Measurements from ENCODE around the gene MILR1. TPM values are rescaled to one million over a fixed set of nuclear protein-coding genes. Genes with fewer than 3 reads are reported as not detected.

The MILR1 gene
- total RNA-seq, 1 experiment from 2014 or later = 3.8 TPM

DNA sequence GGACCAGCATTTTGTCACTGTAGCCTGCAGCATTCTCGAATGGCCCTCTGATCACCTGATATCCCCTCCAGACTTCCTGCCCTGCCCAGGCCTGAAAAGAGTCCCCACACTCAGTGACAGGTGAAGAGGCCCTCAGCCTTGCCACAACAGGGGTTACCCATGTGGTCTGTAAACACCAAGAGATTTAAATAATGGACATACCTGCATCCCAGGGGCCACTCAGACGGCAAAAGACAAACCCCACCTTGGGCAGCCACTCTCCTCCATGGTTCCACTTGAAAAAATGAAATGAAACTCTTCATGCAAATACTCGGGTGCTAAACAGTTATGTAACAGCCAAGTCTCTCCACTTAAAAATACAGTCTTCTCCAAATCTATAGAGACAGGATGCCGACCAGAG lies 35.4 kb upstream of the MILR1 start:
- no TSS peak for BruUV-seq (replicated peaks)
- no peak for DNase-seq (ENCODE audit: low read depth, low spot score)
- Histone ChIP-seq H3K4me2 (ENCODE audit: low read length) (no peak overlapping the region), H3K9ac (ENCODE audit: low read length) (no peak overlapping the region), H2AFZ (ENCODE audit: low read depth, low read length, poor library complexity, severe bottlenecking) (no peak overlapping the region), H3K9me2 (ENCODE audit: insufficient read depth) (no peaks in the 10 kb centered on the region), H3K36me3 (ENCODE audit: control insufficient read depth in 1 of 2, insufficient read depth in 2 of 2, low read length in 2 of 2) (no peaks in the 10 kb centered on the region), H3K79me2 (ENCODE audit: insufficient read depth, low read length) (no peaks in the 10 kb centered on the region), H3K4me3 (replicated peaks in 1 of 2; ENCODE audit: low read depth in 1 of 2, low read length in 2 of 2) (no peak overlapping the region), H3K4me1 (ENCODE audit: control insufficient read depth in 1 of 2, insufficient read depth in 2 of 2, low read length in 2 of 2) (peaks cover 0 to under 1% of the 10 kb centered on the region in 2 experiments; a peak in 1 of 4 replicates), H3K27ac (ENCODE audit: low read depth, low read length) (no peak overlapping the region), H3K9me3 (ENCODE audit: control insufficient read depth in 1 of 2, insufficient read depth in 1 of 2, low read depth in 1 of 2, low read length in 2 of 2) (no peaks in the 10 kb centered on the region), H3K27me3 (ENCODE audit: insufficient read depth, low read length) (no peaks in the 10 kb centered on the region), H4K20me1 (ENCODE audit: insufficient read depth) (no peaks in the 10 kb centered on the region)
- ATAC-seq = no peak
- TF ChIP-seq SIN3A (IDR thresholded peaks at IDR 0.05; ENCODE audit: low read depth) = no peak
- no peak for TF ChIP-seq YY1 (IDR thresholded peaks at IDR 0.05; ENCODE audit: extremely low read depth, insufficient replicate concordance, low read depth, low read length)
- no peak for TF ChIP-seq CBX3 (IDR thresholded peaks at IDR 0.05; ENCODE audit: low read depth)
- no peak for TF ChIP-seq EGR1 (IDR thresholded peaks at IDR 0.05; ENCODE audit: low read depth)
- TF ChIP-seq, protein P1, sequence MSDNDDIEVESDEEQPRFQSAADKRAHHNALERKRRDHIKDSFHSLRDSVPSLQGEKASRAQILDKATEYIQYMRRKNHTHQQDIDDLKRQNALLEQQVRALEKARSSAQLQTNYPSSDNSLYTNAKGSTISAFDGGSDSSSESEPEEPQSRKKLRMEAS (IDR thresholded peaks at IDR 0.05) = no peak
- TF ChIP-seq, protein P2, sequence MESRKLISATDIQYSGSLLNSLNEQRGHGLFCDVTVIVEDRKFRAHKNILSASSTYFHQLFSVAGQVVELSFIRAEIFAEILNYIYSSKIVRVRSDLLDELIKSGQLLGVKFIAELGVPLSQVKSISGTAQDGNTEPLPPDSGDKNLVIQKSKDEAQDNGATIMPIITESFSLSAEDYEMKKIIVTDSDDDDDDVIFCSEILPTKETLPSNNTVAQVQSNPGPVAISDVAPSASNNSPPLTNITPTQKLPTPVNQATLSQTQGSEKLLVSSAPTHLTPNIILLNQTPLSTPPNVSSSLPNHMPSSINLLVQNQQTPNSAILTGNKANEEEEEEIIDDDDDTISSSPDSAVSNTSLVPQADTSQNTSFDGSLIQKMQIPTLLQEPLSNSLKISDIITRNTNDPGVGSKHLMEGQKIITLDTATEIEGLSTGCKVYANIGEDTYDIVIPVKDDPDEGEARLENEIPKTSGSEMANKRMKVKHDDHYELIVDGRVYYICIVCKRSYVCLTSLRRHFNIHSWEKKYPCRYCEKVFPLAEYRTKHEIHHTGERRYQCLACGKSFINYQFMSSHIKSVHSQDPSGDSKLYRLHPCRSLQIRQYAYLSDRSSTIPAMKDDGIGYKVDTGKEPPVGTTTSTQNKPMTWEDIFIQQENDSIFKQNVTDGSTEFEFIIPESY (IDR thresholded peaks at IDR 0.05; ENCODE audit: extremely low read depth, insufficient replicate concordance, low read length) = no peak
- no peak for TF ChIP-seq ELF1 (IDR thresholded peaks at IDR 0.05; ENCODE audit: borderline replicate concordance, low read depth)
- TF ChIP-seq, protein P3, sequence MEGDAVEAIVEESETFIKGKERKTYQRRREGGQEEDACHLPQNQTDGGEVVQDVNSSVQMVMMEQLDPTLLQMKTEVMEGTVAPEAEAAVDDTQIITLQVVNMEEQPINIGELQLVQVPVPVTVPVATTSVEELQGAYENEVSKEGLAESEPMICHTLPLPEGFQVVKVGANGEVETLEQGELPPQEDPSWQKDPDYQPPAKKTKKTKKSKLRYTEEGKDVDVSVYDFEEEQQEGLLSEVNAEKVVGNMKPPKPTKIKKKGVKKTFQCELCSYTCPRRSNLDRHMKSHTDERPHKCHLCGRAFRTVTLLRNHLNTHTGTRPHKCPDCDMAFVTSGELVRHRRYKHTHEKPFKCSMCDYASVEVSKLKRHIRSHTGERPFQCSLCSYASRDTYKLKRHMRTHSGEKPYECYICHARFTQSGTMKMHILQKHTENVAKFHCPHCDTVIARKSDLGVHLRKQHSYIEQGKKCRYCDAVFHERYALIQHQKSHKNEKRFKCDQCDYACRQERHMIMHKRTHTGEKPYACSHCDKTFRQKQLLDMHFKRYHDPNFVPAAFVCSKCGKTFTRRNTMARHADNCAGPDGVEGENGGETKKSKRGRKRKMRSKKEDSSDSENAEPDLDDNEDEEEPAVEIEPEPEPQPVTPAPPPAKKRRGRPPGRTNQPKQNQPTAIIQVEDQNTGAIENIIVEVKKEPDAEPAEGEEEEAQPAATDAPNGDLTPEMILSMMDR (IDR thresholded peaks at IDR 0.05 in 2 of 3, conservative IDR thresholded peaks at IDR 0.05 in 1 of 3; ENCODE audit: borderline replicate concordance in 1 of 3, insufficient read depth in 1 of 3, low read depth in 2 of 3, low read length in 2 of 3) = no peak
- no peak for TF ChIP-seq SRF (IDR thresholded peaks at IDR 0.05; ENCODE audit: low read depth)
- TF ChIP-seq CEBPB (IDR thresholded peaks at IDR 0.05; ENCODE audit: low read depth) = no peak
- no peak for TF ChIP-seq ZFX (IDR thresholded peaks at IDR 0.05)
- TF ChIP-seq TCF7L2 (IDR thresholded peaks at IDR 0.05; ENCODE audit: borderline replicate concordance, extremely low read depth, insufficient read depth, insufficient read length) = no peak
- no peak for TF ChIP-seq JUND (IDR thresholded peaks at IDR 0.05)
- no peak for TF ChIP-seq EZH2phosphoT487 (IDR thresholded peaks at IDR 0.05; ENCODE audit: borderline replicate concordance)
- no peak for TF ChIP-seq EZH2 (IDR thresholded peaks at IDR 0.05)
- no peak for TF ChIP-seq REST (IDR thresholded peaks at IDR 0.05; ENCODE audit: low read depth)
- TF ChIP-seq, protein P4, sequence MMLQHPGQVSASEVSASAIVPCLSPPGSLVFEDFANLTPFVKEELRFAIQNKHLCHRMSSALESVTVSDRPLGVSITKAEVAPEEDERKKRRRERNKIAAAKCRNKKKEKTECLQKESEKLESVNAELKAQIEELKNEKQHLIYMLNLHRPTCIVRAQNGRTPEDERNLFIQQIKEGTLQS (IDR thresholded peaks at IDR 0.05) = no peak
- TF ChIP-seq ZNF274 (IDR thresholded peaks at IDR 0.05; ENCODE audit: low read depth, low read length) = no peak
- no peak for TF ChIP-seq POLR2AphosphoS5 (IDR thresholded peaks at IDR 0.05; ENCODE audit: low read depth, low read length)
- TF ChIP-seq POLR2A (IDR thresholded peaks at IDR 0.05; ENCODE audit: borderline replicate concordance, extremely low read depth, insufficient read depth, insufficient read length) = no peak
- RAD21 ChIA-PET (ENCODE audit: low non-redundant PET in 1 of 2, low total read pairs in 2 of 2, uncharacterized antibody in 2 of 2, unreplicated experiment in 2 of 2) = no interaction called here
- CTCF ChIA-PET = no interaction called here
- intact Hi-C loops (cut with micrococcal nuclease) = loop anchor here (10.0 kb wide), 1 partner anchor 389 kb away; the partner anchor contains the start of gene ICAM2
- POLR2A ChIA-PET = no interaction called here

Data from HCT116 (cell line).